IPS-NIHi7 (cell line): Measurements from ENCODE around the gene TPK1.
"Not testable (repeated sequence)": the region's sequence is repeated elsewhere in the genome, so short reads cannot be mapped to it uniquely, and the experiment has no call there.

ENCODE experiments used
- DNase-seq: peaks from one replicate; pipeline ENCODE4 v3.0.0; 2012; ENCODE audit warnings: mixed read lengths; ENCODE audit errors: extremely low spot score

TPK1 gene

GRCh38 chr7:144822223-144822622 lies 13.6 kb downstream of the TPK1 start:
- DNase-seq = no peak

GRCh38 chr7:144821067-144821466 lies 14.8 kb downstream of the TPK1 start:
- DNase-seq = no peak

- no peak for DNase-seq
Measured at GRCh38 chr7:144820552-144820951, 15.3 kb downstream of the TPK1 start.

GRCh38 chr7:144819566-144819965 lies 16.3 kb downstream of the TPK1 start:
- DNase-seq = no peak

GRCh38 chr7:144818511-144818910 lies 17.3 kb downstream of the TPK1 start:
- no peak for DNase-seq

GRCh38 chr7:144817001-144817400 lies 18.9 kb downstream of the TPK1 start:
- no peak for DNase-seq

GRCh38 chr7:144814299-144814698 lies 21.6 kb downstream of the TPK1 start:
- DNase-seq = no peak

GRCh38 chr7:144812379-144813283 lies 23.2 kb downstream of the TPK1 start:
- DNase-seq = no peak

GRCh38 chr7:144805627-144806239 lies 30.1 kb downstream of the TPK1 start:
- no peak for DNase-seq

- not testable (repeated sequence) for DNase-seq
Measured at GRCh38 chr7:144800678-144801436, 35.0 kb downstream of the TPK1 start.

GRCh38 chr7:144796919-144797318 lies 38.9 kb downstream of the TPK1 start:
- DNase-seq = no peak

GRCh38 chr7:144792050-144792449 lies 43.8 kb downstream of the TPK1 start:
- no peak for DNase-seq

GRCh38 chr7:144791488-144791887 lies 44.4 kb downstream of the TPK1 start:
- no peak for DNase-seq

GRCh38 chr7:144787127-144787526 lies 48.7 kb downstream of the TPK1 start:
- DNase-seq = no peak

- peak; percentile 20 for DNase-seq
Measured at GRCh38 chr7:144786522-144786921, 49.3 kb downstream of the TPK1 start.

GRCh38 chr7:144786079-144786478 lies 49.8 kb downstream of the TPK1 start:
- DNase-seq = no peak

GRCh38 chr7:144785521-144785920 lies 50.3 kb downstream of the TPK1 start:
- no peak for DNase-seq

- no peak for DNase-seq
Measured at GRCh38 chr7:144784943-144785342, 50.9 kb downstream of the TPK1 start.

GRCh38 chr7:144784441-144784840 lies 51.4 kb downstream of the TPK1 start:
- no peak for DNase-seq

- DNase-seq = no peak
Measured at GRCh38 chr7:144782883-144783282, 53.0 kb downstream of the TPK1 start.

- no peak for DNase-seq
Measured at GRCh38 chr7:144780071-144780608, 55.7 kb downstream of the TPK1 start.

- not testable (repeated sequence) for DNase-seq
Measured at GRCh38 chr7:144777889-144778288, 58.0 kb downstream of the TPK1 start.
